Heart left ventricle (tissue), 13 donors: ENCODE results near the gene SIGLECL1.

ENCODE experiments used
- POLR2A ChIP-seq, 2 donors: fragments of 450-650 bp; IDR thresholded peaks; one replicate each; pipeline ENCODE4 v1.6.1; 2017; ENCODE audit warnings: antibody characterized with exemption in 2 of 2, mild to moderate bottlenecking in 2 of 2, moderate library complexity in 2 of 2
- TF ChIP-seq, protein P1 (sequence below), 12 donors: fragments of 200-600 bp; sonication (generic) in 4 of 12; IDR thresholded peaks; one replicate each; pipeline versions ENCODE4 v1.5.0 to v1.8.0; 2018 to 2022; ENCODE audit warnings: antibody characterized with exemption in 12 of 12, mild to moderate bottlenecking in 5 of 12
- donor health status: ischemic (EF 13 %, LVEDD 7.1; RV severe dilation, severe dysfunction).
- donor health status: DM: no; HTN: yes; CAD: no.
- donor health status: DM: no; HTN: no; CAD: no.
- donor health status: ischemic (EF 25% LVEDD 6.9; RV normal size, moderate dysfunction).
- donor health status: ischemic (EF 25% LVEDD 5.7; RV mildly dilated, moderate dysfunction).
- donor health status: ischemic (EF 35%, LVEDD 5.7; RV mildly dilated, moderate dysfunction).
- donor health status: nonischemic (EF 11% LVEDD 7.7; RV severe dilation, severe dysfunction).
- donor health status: DM: yes; HTN: yes; CAD: no.
- donor health status: PGD.
- donor health status: ischemic (EF 29% LVEDD 5.4; RV normal size, mild dysfunction).
- donor health status: nonischemic (EF 23%, LVEDD 6.1; RV moderate dilation, normal function).

DNA sequence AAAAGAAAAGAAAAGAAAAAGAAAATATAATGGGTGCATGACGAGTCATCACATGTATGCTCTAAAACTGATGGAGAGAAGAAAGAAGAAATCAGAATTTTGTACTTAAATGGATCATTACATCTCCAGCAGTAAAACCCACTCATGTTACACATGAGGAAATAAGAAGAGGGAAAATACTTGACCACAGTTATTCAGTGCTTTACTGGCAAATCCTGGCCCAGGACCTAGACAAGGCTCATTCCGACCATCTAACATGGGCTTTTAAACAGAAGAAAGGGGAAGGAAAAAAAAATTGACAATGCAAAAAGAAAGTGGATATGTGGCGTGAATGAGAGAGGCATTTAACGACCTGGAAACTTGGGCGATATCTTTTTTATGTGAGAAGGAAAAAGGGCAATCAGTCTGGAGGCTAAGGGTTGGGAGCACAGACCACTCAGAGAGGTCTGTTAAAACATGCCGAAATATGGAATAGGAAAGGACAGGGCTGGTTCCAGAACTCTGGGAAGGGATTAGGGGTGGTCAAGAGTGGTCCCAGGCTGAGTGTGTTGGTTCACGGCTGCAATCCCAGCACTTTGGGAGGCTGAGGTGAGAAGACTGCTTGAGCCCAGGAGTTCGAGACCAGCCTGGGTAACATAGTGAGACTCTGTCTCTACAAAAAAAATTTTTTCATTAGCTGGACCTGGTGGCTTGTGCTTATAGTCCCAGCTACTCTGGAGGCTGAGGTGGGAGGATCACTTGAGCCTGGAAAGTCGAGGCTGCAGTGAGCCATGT lies 1.6 kb downstream of the SIGLECL1 start:
- TF ChIP-seq, protein P1, sequence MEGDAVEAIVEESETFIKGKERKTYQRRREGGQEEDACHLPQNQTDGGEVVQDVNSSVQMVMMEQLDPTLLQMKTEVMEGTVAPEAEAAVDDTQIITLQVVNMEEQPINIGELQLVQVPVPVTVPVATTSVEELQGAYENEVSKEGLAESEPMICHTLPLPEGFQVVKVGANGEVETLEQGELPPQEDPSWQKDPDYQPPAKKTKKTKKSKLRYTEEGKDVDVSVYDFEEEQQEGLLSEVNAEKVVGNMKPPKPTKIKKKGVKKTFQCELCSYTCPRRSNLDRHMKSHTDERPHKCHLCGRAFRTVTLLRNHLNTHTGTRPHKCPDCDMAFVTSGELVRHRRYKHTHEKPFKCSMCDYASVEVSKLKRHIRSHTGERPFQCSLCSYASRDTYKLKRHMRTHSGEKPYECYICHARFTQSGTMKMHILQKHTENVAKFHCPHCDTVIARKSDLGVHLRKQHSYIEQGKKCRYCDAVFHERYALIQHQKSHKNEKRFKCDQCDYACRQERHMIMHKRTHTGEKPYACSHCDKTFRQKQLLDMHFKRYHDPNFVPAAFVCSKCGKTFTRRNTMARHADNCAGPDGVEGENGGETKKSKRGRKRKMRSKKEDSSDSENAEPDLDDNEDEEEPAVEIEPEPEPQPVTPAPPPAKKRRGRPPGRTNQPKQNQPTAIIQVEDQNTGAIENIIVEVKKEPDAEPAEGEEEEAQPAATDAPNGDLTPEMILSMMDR (IDR thresholded peaks at IDR 0.05) = no peak
- TF ChIP-seq POLR2A (IDR thresholded peaks at IDR 0.05) = no peak
